DND-41 (cell line): ENCODE data around the gene SPTBN4.
"Not testable (repeated sequence)": the region's sequence is repeated elsewhere in the genome, so short reads cannot be mapped to it uniquely, and the experiment has no call there.

Experiments used
- ATAC-seq: fragments of 200-7000 bp; cut with Tn5 transposase; 3 replicates; pipeline ENCODE4 v1.9.1; 2021; ENCODE audit warnings: low read depth; ENCODE audit not compliant: insufficient read depth
- DNase-seq: peaks from one replicate; pipeline ENCODE4 v3.0.0-alpha.2; 2020
- H2AFZ ChIP-seq: 2 replicates; pipeline ENCODE4 v1.6.0; 2012; ENCODE audit warnings: low read depth, low read length
- H3K27ac ChIP-seq: 2 replicates; pipeline ENCODE4 v1.5.1; 2012; ENCODE audit warnings: low read length, inconsistent platforms
- H3K27me3 ChIP-seq: fragments of 200-600 bp; sonication (generic); 2 replicates; pipeline ENCODE4 v1.6.0; 2012; ENCODE audit warnings: low read length, mild to moderate bottlenecking, inconsistent platforms; ENCODE audit not compliant: insufficient read depth, poor library complexity
- H3K36me3 ChIP-seq: 2 replicates; pipeline ENCODE4 v1.5.1; 2012; ENCODE audit warnings: low read length, inconsistent platforms; ENCODE audit not compliant: insufficient read depth
- H3K4me1 ChIP-seq: 2 replicates; pipeline ENCODE4 v1.5.1; 2012; ENCODE audit warnings: mild to moderate bottlenecking, low read length; ENCODE audit not compliant: insufficient read depth
- H3K4me2 ChIP-seq: 2 replicates; pipeline ENCODE4 v1.6.0; 2012; ENCODE audit warnings: mild to moderate bottlenecking, moderate library complexity, low read length, inconsistent platforms; ENCODE audit not compliant: insufficient read depth
- H3K4me3 ChIP-seq, 2 experiments: fragments of 200-600 bp in 1 of 2; shearing (Covaris generic) in 1 of 2; 2 replicates each; pipeline ENCODE4 v1.5.1; 2012 to 2016; ENCODE audit warnings: inconsistent platforms in 2 of 2, low read length in 2 of 2, mild to moderate bottlenecking in 2 of 2, low read depth in 1 of 2, moderate library complexity in 1 of 2
- H3K79me2 ChIP-seq: 2 replicates; pipeline ENCODE4 v1.6.0; 2012; ENCODE audit warnings: low read length, inconsistent platforms; ENCODE audit not compliant: insufficient read depth
- H3K9ac ChIP-seq: 2 replicates; pipeline ENCODE4 v1.6.0; 2012; ENCODE audit warnings: low read depth, mild to moderate bottlenecking, inconsistent platforms, low read length, moderate library complexity
- H3K9me3 ChIP-seq: 2 replicates; pipeline ENCODE4 v1.5.1; 2012; ENCODE audit warnings: low read length, moderate library complexity, mild to moderate bottlenecking, inconsistent platforms; ENCODE audit not compliant: insufficient read depth, severe bottlenecking
- H4K20me1 ChIP-seq: 2 replicates; pipeline ENCODE4 v1.6.0; 2012; ENCODE audit warnings: low read length; ENCODE audit not compliant: insufficient read depth
- EZH2 ChIP-seq: IDR thresholded peaks from 3 replicates; pipeline ENCODE4 v1.6.1; 2012; ENCODE audit warnings: borderline replicate concordance, low read depth, mild to moderate bottlenecking, moderate library complexity, low read length, inconsistent platforms; ENCODE audit not compliant: severe bottlenecking
- TF ChIP-seq, protein P1 (sequence below): IDR thresholded peaks from 2 replicates; pipeline ENCODE4 v1.5.1; 2012; ENCODE audit warnings: borderline replicate concordance, low read length, moderate library complexity, mild to moderate bottlenecking; ENCODE audit not compliant: poor library complexity, severe bottlenecking; ENCODE audit errors: extremely low read depth

The SPTBN4 gene

DNA sequence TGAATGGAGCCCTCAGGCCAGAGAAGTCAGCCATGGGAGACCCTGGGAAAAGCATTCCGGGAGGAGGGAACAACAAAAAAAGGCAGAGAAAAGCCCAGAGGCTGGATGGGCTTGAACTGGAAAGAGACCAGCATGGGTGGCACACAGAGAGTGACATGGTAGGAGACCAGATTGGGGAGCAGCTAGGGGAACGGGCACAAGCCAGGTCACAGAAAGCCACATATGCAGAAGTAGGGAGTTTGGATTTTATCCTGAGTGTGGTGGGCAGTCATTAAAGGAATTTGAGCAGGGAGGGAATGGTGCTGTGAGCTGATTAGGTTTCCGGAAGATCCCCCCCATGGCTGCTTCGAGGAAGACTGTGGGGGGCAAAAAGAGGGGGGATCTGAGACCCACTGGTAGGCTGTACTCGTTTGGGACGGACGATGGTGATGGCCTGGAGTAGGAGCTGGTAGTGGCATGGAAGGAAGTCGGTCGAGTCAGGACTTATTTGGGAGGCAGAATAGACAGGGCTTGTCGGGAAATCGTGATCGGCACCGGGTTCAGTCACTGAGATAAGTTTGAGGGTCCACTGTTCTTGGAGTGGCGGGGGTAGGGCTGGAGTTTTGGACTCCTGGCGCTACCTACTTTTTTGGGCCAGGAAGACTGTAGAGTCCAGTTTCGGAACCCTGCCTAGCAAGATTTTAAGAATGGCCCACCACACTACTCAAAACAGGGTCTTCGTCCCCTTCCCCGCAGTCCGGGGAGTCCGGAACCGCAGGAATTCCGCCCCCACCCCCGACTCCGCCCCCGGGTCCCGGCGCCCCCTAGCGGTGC is 42.0 kb upstream of the SPTBN4 start:
- peak overlapping the region; percentile 100 for H3K4me2 ChIP-seq
- TF ChIP-seq EZH2, result no peak
- TF ChIP-seq, protein P1, sequence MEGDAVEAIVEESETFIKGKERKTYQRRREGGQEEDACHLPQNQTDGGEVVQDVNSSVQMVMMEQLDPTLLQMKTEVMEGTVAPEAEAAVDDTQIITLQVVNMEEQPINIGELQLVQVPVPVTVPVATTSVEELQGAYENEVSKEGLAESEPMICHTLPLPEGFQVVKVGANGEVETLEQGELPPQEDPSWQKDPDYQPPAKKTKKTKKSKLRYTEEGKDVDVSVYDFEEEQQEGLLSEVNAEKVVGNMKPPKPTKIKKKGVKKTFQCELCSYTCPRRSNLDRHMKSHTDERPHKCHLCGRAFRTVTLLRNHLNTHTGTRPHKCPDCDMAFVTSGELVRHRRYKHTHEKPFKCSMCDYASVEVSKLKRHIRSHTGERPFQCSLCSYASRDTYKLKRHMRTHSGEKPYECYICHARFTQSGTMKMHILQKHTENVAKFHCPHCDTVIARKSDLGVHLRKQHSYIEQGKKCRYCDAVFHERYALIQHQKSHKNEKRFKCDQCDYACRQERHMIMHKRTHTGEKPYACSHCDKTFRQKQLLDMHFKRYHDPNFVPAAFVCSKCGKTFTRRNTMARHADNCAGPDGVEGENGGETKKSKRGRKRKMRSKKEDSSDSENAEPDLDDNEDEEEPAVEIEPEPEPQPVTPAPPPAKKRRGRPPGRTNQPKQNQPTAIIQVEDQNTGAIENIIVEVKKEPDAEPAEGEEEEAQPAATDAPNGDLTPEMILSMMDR, result no peak
- H3K27ac ChIP-seq, result peak overlapping the region; percentile 94
- H3K9me3 ChIP-seq, result no peaks in the 10 kb centered on the region
- peaks cover 29% of the 10 kb centered on the region for H3K4me1 ChIP-seq
- H3K9ac ChIP-seq, result peak overlapping the region; percentile 96
- no peaks in the 10 kb centered on the region for H4K20me1 ChIP-seq
- peaks cover 13% of the 10 kb centered on the region; the same call in 1 of the 2 replicates for H3K36me3 ChIP-seq
- H3K79me2 ChIP-seq, result peaks cover 19% of the 10 kb centered on the region
- no peak for ATAC-seq
- H3K27me3 ChIP-seq, result no peaks in the 10 kb centered on the region
- H2AFZ ChIP-seq, result peak overlapping the region; percentile 98
- DNase-seq, result peak; percentile 28
- H3K4me3 ChIP-seq, result peak overlapping the region; percentile 88 to 99

DNA sequence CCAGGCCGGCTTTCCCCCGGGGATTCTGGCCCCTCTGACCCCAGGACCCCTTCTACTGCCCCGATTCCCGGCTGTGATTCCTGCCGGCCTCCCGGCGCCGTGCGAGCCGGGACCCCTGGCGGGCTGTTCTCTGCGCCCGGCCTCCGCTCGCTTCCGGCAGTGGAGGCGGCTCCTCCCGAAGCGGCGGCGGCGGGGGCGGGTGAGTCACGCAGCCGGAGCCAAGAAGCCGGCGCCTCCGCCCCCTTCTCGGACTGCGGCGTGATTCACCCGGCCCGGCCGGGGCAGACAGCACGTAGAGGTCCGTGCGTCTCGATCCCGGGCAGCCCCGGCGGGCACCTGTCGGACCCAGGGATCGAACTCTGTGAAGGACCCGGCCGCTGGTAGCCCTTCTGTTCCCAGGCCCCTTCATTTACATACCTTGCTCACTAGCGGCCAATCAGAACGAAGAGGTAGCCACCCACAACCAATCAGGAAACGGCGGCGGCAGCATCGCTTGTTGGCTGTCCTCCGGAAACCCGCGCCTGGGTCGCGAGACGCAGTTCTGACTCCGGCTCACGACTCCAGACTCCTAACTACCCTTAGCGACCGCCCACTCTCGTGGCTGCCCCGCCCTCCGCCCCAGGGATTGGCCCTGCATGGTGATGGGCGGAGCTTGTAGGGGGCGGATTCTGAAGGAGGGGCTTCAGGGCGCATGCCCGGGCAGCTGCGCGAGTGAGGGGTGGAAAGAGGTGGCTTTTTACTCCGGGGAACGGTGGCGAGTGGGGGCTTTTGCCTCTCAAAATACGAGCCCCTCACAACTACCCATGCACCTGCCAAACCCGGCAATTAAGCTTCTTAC is 41.1 kb upstream of the SPTBN4 start, which contains the start of gene SERTAD1:
Gene SERTAD1 (minus strand): TSS at position 543 of the 838 bp plus-strand sequence. CDS start 2,446 bp downstream, outside the sequence.
- peaks cover 19% of the 10 kb centered on the region for H3K79me2 ChIP-seq
- H4K20me1 ChIP-seq, result no peaks in the 10 kb centered on the region
- H3K27me3 ChIP-seq, result no peaks in the 10 kb centered on the region
- peak within 1 kb of the TSS; percentile 100 for H3K4me2 ChIP-seq
- DNase-seq, result peak; percentile 100
- H3K36me3 ChIP-seq, result peaks cover 13% of the 10 kb centered on the region; the same call in 1 of the 2 replicates
- peak within 1 kb of the TSS; percentile 96 for H3K9ac ChIP-seq
- H2AFZ ChIP-seq, result peak within 1 kb of the TSS; percentile 98
- H3K9me3 ChIP-seq, result no peaks in the 10 kb centered on the region
- TF ChIP-seq, protein P1, result peak; percentile 60
- TF ChIP-seq EZH2, result no peak
- peak within 1 kb of the TSS; percentile 88 to 99 for H3K4me3 ChIP-seq
- H3K27ac ChIP-seq, result peak within 1 kb of the TSS; percentile 94
- H3K4me1 ChIP-seq, result peaks cover 25% of the 10 kb centered on the region
- peak; percentile 93 for ATAC-seq

DNA sequence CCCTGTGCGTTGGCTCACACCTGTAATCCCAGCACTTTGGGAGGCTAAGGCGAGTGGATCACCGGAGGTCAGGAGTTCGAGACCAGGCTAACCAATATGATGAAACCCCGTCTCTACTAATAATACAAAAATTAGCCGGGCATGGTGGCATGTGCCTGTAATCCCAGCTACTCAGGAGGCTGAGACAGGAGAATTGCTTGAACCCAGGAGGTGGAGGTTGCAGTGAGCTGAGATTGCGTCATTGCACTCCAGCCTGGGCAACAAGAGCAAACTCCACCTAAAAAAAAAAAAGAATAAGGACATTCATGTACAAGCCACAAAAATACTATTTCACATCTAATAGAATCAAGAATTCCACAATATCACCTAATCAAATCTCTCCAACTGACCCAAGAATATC is 38.6 kb upstream of the SPTBN4 start:
- not testable (repeated sequence) for H3K9ac ChIP-seq, H2AFZ ChIP-seq, H3K27me3 ChIP-seq, ATAC-seq, H3K27ac ChIP-seq, H3K4me2 ChIP-seq, H4K20me1 ChIP-seq, H3K9me3 ChIP-seq, H3K4me3 ChIP-seq, DNase-seq, H3K36me3 ChIP-seq
- peaks cover 20% of the 10 kb centered on the region for H3K4me1 ChIP-seq
- peaks cover 14% of the 10 kb centered on the region for H3K79me2 ChIP-seq

DNA sequence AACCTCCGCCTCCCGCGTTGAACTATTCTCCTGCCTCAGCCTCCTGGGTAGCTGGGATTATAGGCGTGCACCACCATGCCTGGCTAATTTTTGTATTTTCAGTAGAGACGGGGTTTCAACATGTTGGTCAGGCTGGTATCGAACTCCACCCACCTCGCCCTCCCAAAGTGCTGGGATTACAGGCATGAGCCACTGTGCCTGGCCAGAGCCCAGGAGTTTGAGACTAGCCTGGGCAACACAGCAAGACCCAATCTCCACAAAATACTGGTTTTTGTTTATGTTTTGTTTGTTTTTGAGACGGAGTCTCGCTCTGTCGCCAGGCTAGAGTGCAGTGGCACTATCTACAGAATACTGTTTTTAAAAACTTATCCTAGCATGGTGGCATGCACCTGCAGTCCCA is 36.6 kb upstream of the SPTBN4 start:
- H3K27me3 ChIP-seq, H3K4me3 ChIP-seq, H2AFZ ChIP-seq, H3K9ac ChIP-seq, H3K79me2 ChIP-seq, H3K27ac ChIP-seq, ATAC-seq, DNase-seq, H3K36me3 ChIP-seq, H4K20me1 ChIP-seq, H3K9me3 ChIP-seq, H3K4me2 ChIP-seq: not testable (repeated sequence)
- H3K4me1 ChIP-seq, result peaks cover 22% of the 10 kb centered on the region
